Activated B cell treated with CpG ODN at 0.5 μM for 24 hours (primary cell): Measurements from ENCODE around the gene CBY1. TPM values are rescaled to one million over a fixed set of nuclear protein-coding genes. Genes with fewer than 3 reads are reported as not detected.

Experiments
- ATAC-seq: fragments of 200-7000 bp; cut with Tn5 transposase; one replicate; pipeline ENCODE4 v1.10.0; 2021; ENCODE audit warnings: low read depth, mild to moderate bottlenecking, moderate library complexity
- CTCF ChIA-PET: fragments of 350-600 bp; sonication (Branson Sonifier 250); formaldehyde crosslinking; loops from one replicate; lab custom pipeline; 2021; ENCODE audit warnings: antibody characterized with exemption; lab: Charles Lee
- POLR2A ChIA-PET: fragments of 350-600 bp; sonication (Branson Sonifier 250); formaldehyde crosslinking; loops from one replicate; lab custom pipeline; 2021; ENCODE audit warnings: antibody characterized with exemption; lab: Charles Lee
- DNase-seq: peaks from one replicate; pipeline ENCODE4 v3.0.0; 2022
- H3K27ac Mint-ChIP-seq: one replicate; pipeline ENCODE4 v1.8.0; 2020; ENCODE audit warnings: mixed read lengths
- H3K27me3 Mint-ChIP-seq: one replicate; pipeline ENCODE4 v1.8.0; 2021; ENCODE audit warnings: mixed read lengths
- H3K36me3 Mint-ChIP-seq: one replicate; pipeline ENCODE4 v1.8.0; 2021; ENCODE audit warnings: low read depth, mixed read lengths
- H3K4me1 Mint-ChIP-seq: one replicate; pipeline ENCODE4 v1.8.0; 2021; ENCODE audit warnings: mixed read lengths
- H3K4me3 Mint-ChIP-seq: one replicate; pipeline ENCODE4 v1.8.0; 2020; ENCODE audit warnings: mild to moderate bottlenecking, mixed read lengths
- H3K9me3 Mint-ChIP-seq: one replicate; pipeline ENCODE4 v1.8.0; 2020; ENCODE audit warnings: mixed read lengths
- CTCF ChIP-seq: fragments of 200-600 bp; IDR thresholded peaks from one replicate; pipeline ENCODE4 v1.8.0; 2022; ENCODE audit warnings: antibody characterized with exemption, mild to moderate bottlenecking
- intact Hi-C: fragments of 100-400 bp; cut with micrococcal nuclease; formaldehyde crosslinking; loops from one replicate; pipeline ENCODE4 v1.15.1; 2024
- total RNA-seq: library from RNA; stranded (reverse); gene quantifications from 2 replicates; pipeline ENCODE4 v1.2.3, GENCODE V29; 2022

Gene CBY1
- total RNA-seq, 1 donor from 2014 or later, result 14.1 TPM

DNA sequence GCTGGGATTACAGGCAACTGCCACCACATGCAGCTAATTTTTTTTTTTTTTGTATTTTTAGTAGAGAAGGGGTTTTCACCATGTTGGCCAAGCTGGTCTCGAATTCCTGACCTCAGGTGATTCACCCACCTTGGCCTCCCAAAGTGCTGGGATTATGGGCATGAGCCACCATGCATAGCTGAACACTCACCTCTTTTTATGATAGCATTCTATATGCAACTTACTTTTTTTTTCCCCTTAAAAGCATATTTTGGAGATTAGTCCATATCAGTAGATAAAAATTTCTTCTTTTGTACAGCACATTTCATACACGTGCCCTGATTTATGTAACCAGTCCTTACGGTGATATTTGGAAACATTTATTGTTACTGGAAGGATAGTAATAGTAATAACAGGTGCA, 63.9 kb downstream of the CBY1 start:
- no peak for TF ChIP-seq CTCF
- CTCF ChIA-PET, result no interaction called here
- peaks cover 86% of the 10 kb centered on the region for H3K36me3 Mint-ChIP-seq

DNA sequence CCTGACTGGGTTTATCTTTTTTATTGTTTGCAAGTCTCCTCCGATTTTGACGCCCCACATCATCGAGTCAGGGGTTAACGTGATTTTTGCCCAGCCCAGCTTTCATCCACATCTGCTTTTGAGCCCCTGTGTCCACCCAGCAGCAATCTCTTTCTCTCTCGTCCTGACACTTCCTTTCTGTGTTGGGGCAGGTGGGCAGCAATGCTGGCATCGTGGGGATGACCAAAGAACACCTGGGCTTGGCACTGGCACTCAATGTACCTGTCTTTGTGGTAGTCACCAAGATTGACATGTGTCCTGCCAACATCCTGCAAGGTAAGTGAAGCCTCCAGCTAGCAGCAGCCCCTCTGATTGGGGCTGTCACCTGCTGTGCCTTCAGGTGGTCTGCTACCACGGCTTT, 65.1 kb downstream of the CBY1 start:
- Mint-ChIP-seq H3K27ac (no peak overlapping the region), H3K27me3 (no peaks in the 10 kb centered on the region), H3K4me3 (no peak overlapping the region), H3K4me1 (no peaks in the 10 kb centered on the region), H3K36me3 (peaks cover 87% of the 10 kb centered on the region), H3K9me3 (no peaks in the 10 kb centered on the region)
- intact Hi-C loops, result loop anchor here (5.0 kb wide), 1 partner anchor 36 kb away; the partner anchor contains the start of gene SUN2
- DNase-seq, result no peak
- POLR2A ChIA-PET, result interaction anchor here (0.5 kb wide), 2 partner anchors 36 to 43 kb away, joined by 3 to 4 read pairs; no protein-coding TSS in a partner anchor
- ATAC-seq, result no peak
- no peak for TF ChIP-seq CTCF
- CTCF ChIA-PET, result interaction anchor here (1.6 kb wide), 1 partner anchor 12 kb away, joined by 6 read pairs; no protein-coding TSS in a partner anchor

More for the DNA sequence above, 63.9 kb downstream of the CBY1 start:
- H3K27ac Mint-ChIP-seq, result no peak overlapping the region
- H3K4me3 Mint-ChIP-seq, result no peak overlapping the region
- intact Hi-C loops, result loop anchor here (5.0 kb wide), 1 partner anchor 37 kb away; the partner anchor contains the start of gene SUN2
- no peaks in the 10 kb centered on the region for H3K9me3 Mint-ChIP-seq
- no peaks in the 10 kb centered on the region for H3K27me3 Mint-ChIP-seq
- no peak for DNase-seq
- peaks cover 2% of the 10 kb centered on the region for H3K4me1 Mint-ChIP-seq
- POLR2A ChIA-PET, result interaction anchor here (0.6 to 1.9 kb wide), 2 partner anchors 10 to 17 kb away, joined by 5 to 7 read pairs; no protein-coding TSS in a partner anchor
- no peak for ATAC-seq

Other genes with a start within 250 kb of the CBY1 start
- not detected in 2 replicates for gene KCNJ4, start 201.4 kb upstream of the CBY1 start, total RNA-seq
- gene KDELR3, start 188.5 kb upstream of the CBY1 start, total RNA-seq, result not detected in 2 replicates
- 533 and 612 TPM in 2 replicates for gene DDX17, start 150.3 kb upstream of the CBY1 start, total RNA-seq
- 0.54 and 0.91 TPM in 2 replicates for gene DMC1, start 86.5 kb upstream of the CBY1 start, total RNA-seq
- gene FAM227A, start 246 bp upstream of the CBY1 start, total RNA-seq, result 0.20 and 0.66 TPM in 2 replicates
- 99.4 and 109 TPM in 2 replicates for gene TOMM22, start 25.3 kb downstream of the CBY1 start, total RNA-seq
- gene JOSD1, start 44.3 kb downstream of the CBY1 start, total RNA-seq, result 39.3 and 45.2 TPM in 2 replicates
- gene GTPBP1, start 49.3 kb downstream of the CBY1 start, total RNA-seq, result 90.6 and 103 TPM in 2 replicates
- gene SUN2, start 99.4 kb downstream of the CBY1 start, total RNA-seq, result 122 and 146 TPM in 2 replicates
- gene DNAL4, start 137.5 kb downstream of the CBY1 start, total RNA-seq, result 7.7 and 8.4 TPM in 2 replicates
- 0.07 and 0.13 TPM in 2 replicates for gene NPTXR, start 187.4 kb downstream of the CBY1 start, total RNA-seq
- gene CBX6, start 215.6 kb downstream of the CBY1 start, total RNA-seq, result 65.6 and 71.8 TPM in 2 replicates